ENCODE measurements around the gene VEGFA.

Gene VEGFA

GRCh38 chr6:43736211-43736786 is 33.7 kb upstream of the VEGFA start:
- TF ChIP-seq SPI1 (IDR thresholded peaks at IDR 0.05; ENCODE audit: borderline replicate concordance, low read depth): no peak
- TF ChIP-seq, protein P1, sequence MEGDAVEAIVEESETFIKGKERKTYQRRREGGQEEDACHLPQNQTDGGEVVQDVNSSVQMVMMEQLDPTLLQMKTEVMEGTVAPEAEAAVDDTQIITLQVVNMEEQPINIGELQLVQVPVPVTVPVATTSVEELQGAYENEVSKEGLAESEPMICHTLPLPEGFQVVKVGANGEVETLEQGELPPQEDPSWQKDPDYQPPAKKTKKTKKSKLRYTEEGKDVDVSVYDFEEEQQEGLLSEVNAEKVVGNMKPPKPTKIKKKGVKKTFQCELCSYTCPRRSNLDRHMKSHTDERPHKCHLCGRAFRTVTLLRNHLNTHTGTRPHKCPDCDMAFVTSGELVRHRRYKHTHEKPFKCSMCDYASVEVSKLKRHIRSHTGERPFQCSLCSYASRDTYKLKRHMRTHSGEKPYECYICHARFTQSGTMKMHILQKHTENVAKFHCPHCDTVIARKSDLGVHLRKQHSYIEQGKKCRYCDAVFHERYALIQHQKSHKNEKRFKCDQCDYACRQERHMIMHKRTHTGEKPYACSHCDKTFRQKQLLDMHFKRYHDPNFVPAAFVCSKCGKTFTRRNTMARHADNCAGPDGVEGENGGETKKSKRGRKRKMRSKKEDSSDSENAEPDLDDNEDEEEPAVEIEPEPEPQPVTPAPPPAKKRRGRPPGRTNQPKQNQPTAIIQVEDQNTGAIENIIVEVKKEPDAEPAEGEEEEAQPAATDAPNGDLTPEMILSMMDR (IDR thresholded peaks at IDR 0.05; ENCODE audit: insufficient read depth, low read length): no peak
- no peak for TF ChIP-seq REST (IDR thresholded peaks at IDR 0.05; ENCODE audit: insufficient replicate concordance, low read depth)
- no peak for TF ChIP-seq POLR2AphosphoS5 (IDR thresholded peaks at IDR 0.05; ENCODE audit: low read depth)
- no peak for TF ChIP-seq GABPA (IDR thresholded peaks at IDR 0.05; ENCODE audit: low read depth)
- Histone ChIP-seq H3K27ac (replicated peaks) (no peak overlapping the region), H3K27me3 (ENCODE audit: insufficient read depth, poor library complexity, severe bottlenecking) (no peaks in the 10 kb centered on the region), H3K4me3 (replicated peaks; ENCODE audit: insufficient read depth, low read length) (no peak overlapping the region)
- DNase-seq (ENCODE audit: low read depth in 1 of 2, low spot score in 1 of 2): no peak

- Histone ChIP-seq H3K4me3 (replicated peaks; ENCODE audit: insufficient read depth, low read length) (no peak overlapping the region), H3K27me3 (ENCODE audit: insufficient read depth, poor library complexity, severe bottlenecking) (no peaks in the 10 kb centered on the region), H3K27ac (replicated peaks) (no peak overlapping the region)
- no peak for TF ChIP-seq SPI1 (IDR thresholded peaks at IDR 0.05; ENCODE audit: borderline replicate concordance, low read depth)
- TF ChIP-seq REST (IDR thresholded peaks at IDR 0.05; ENCODE audit: insufficient replicate concordance, low read depth): no peak
- TF ChIP-seq, protein P1 (IDR thresholded peaks at IDR 0.05; ENCODE audit: insufficient read depth, low read length): no peak
- no peak for TF ChIP-seq POLR2AphosphoS5 (IDR thresholded peaks at IDR 0.05; ENCODE audit: low read depth)
- TF ChIP-seq GABPA (IDR thresholded peaks at IDR 0.05; ENCODE audit: low read depth): no peak
- no peak for DNase-seq (ENCODE audit: low read depth in 1 of 2, low spot score in 1 of 2)
Observed at GRCh38 chr6:43736844-43737243, 33.2 kb upstream of the VEGFA start.

DNA sequence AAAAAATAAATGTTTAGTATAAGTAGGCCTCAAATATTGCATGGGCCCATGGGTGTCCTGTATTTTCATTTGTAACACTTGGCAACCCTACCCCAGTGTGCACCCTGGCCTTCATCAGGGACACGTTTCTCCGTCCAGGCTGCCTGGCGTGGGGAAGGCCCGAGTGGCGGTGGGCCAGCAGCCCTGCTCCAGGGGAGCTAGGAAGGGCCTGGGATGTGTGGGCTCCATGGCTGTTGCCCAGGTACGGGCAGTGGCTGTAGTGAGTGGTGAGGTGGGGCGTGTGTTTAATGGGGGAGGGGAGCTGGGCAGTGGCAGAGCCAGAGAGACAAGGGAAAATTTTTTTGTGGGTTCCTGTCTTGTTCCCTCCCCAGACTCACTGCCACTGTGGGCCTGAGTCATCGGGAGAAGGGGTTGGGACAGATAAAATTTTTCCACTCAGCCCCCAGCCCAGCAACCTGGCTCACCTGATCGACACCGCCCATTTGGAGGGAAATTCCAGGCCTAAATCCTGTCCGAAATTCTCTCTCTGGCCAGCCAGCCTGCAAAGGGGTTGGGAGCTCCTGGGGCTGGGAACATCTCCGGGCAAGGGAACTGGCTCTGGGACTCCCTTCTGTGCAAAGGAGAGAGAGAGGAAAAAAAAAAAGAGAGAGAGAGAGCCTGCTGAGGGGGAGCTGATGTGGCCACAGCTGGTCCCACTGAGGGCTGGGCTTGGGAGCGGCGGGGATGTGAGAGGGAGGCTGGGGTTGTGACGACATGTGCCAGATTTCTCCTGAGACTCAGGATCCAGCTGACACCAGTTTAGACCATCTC is 32.5 kb upstream of the VEGFA start:
- peak in 1 of 2 experiments; percentile 18 for DNase-seq (ENCODE audit: low read depth in 1 of 2, low spot score in 1 of 2)
- no peaks in the 10 kb centered on the region for H3K27me3 ChIP-seq (ENCODE audit: insufficient read depth, poor library complexity, severe bottlenecking)
- H3K4me3 ChIP-seq (replicated peaks; ENCODE audit: insufficient read depth, low read length): no peak overlapping the region
- no peak overlapping the region for H3K27ac ChIP-seq (replicated peaks)
- TF ChIP-seq GABPA (IDR thresholded peaks at IDR 0.05; ENCODE audit: low read depth): no peak
- no peak for TF ChIP-seq REST (IDR thresholded peaks at IDR 0.05; ENCODE audit: insufficient replicate concordance, low read depth)
- no peak for TF ChIP-seq SPI1 (IDR thresholded peaks at IDR 0.05; ENCODE audit: borderline replicate concordance, low read depth)
- TF ChIP-seq POLR2AphosphoS5 (IDR thresholded peaks at IDR 0.05; ENCODE audit: low read depth): no peak
- TF ChIP-seq, protein P1 (IDR thresholded peaks at IDR 0.05; ENCODE audit: insufficient read depth, low read length): no peak

Data from HL-60 (cell line).